ENCODE data around the gene FAM181B. TPM values are rescaled to one million over a fixed set of nuclear protein-coding genes. Genes with fewer than 3 reads are reported as not detected.

The FAM181B gene
- polyA plus RNA-seq, 1 donor, result 0.10 TPM

- DNase-seq (ENCODE audit: low read depth), result no peak
Observed at GRCh38 chr11:82683029-82683428, 50.6 kb downstream of the FAM181B start.

GRCh38 chr11:82682003-82682751, 51.5 kb downstream of the FAM181B start:
- peak; percentile 32 for DNase-seq (ENCODE audit: low read depth)

GRCh38 chr11:82680252-82680651, 53.4 kb downstream of the FAM181B start:
- no peak for DNase-seq (ENCODE audit: low read depth)

Other genes with a start within 250 kb of the FAM181B start
- 96.3 TPM for gene PRCP, start 166.6 kb upstream of the FAM181B start, polyA plus RNA-seq (ENCODE audit: insufficient read length)
- gene DDIAS, start 167.9 kb upstream of the FAM181B start, polyA plus RNA-seq (ENCODE audit: insufficient read length), result 2.0 TPM